ENCODE measurements around the gene LMNA.

GRCh38 chr1:156108664-156109241 lies 5.8 kb upstream of the LMNA start:
- TF ChIP-seq CTCF (IDR thresholded peaks at IDR 0.05) (no peak), POLR2A (IDR thresholded peaks at IDR 0.05) (no peak), EP300 (IDR thresholded peaks at IDR 0.05) (no peak)

Measured in ovary (tissue), 3 donors.